Measurements from ENCODE around the gene ABHD16A. TPM values are rescaled to one million over a fixed set of nuclear protein-coding genes. Genes with fewer than 3 reads are reported as not detected.

ABHD16A gene
- total and polyA plus RNA-seq, 4 donors: 26.6 to 59.4 (median 34.9) TPM

DNA sequence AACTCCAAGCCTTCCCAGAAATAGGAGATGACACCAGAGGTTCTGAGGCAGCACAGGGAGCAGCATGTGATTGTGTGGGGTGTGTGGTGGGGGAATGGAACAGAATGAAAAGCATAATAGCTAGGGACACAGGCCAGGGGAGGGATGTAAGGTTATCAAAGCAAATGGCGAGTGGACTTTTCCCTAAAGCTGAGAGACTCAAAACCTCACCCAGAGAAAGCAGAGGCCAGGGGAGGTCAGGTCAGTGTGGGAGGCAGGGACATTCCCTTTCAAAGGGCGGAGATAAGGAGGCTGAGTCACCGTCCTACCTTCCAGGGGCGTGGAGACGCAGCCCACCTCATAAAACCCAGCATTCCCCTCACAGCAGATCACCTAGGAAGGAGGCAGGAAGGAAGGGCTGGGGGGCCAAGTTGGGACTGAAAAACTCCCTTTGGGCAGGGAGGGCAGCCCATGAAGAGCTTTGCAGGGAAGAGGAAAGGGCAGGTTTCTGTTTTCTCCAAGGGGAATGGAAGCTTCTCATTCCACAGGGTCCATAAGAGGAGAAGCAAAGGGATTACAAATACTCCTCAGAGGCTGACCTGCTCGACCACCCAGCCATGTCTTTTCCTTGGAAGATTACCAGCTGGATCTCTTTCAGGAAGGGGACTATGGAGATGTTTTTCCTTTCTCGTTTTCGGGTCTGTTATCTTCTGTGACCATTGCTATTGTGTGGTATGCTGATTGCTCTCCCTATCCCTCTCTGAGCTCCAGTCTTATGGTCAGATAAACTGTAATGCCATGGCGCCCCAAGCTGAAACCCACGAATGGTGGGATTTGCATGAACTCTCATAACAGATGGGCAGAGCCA, 12.7 kb downstream of the ABHD16A start:
- H3K4me1 ChIP-seq (ENCODE audit: control insufficient read depth in 4 of 4, insufficient read depth in 4 of 4, low read length in 3 of 4): no peaks in the 10 kb centered on the region
- no peak overlapping the region for H3K4me3 ChIP-seq (ENCODE audit: low read depth in 1 of 3, low read length in 3 of 3)
- no peaks in the 10 kb centered on the region for H3K27me3 ChIP-seq (ENCODE audit: control insufficient read depth in 4 of 4, insufficient read depth in 4 of 4, low read length in 3 of 4)
- H3K9me3 ChIP-seq (ENCODE audit: control insufficient read depth in 4 of 4, low read length in 3 of 4): no peaks in the 10 kb centered on the region
- peak; percentile 54 for DNase-seq (ENCODE audit: low spot score)
- no peak overlapping the region for H3K27ac ChIP-seq (ENCODE audit: low read depth in 1 of 2, low read length in 2 of 2)
- WGBS: 70% methylated on average over 10 of the region's 10 CpGs
- H3K9ac ChIP-seq (ENCODE audit: low read depth in 1 of 2, low read length in 2 of 2): no peak overlapping the region
- TF ChIP-seq ZBTB33 (IDR thresholded peaks at IDR 0.05) (no peak), MAX (IDR thresholded peaks at IDR 0.05) (no peak), JUND (IDR thresholded peaks at IDR 0.05) (no peak), TAF1 (conservative IDR thresholded peaks at IDR 0.05) (no peak), EGR1 (IDR thresholded peaks at IDR 0.05; ENCODE audit: low read depth in 2 of 2) (no peak), SP1 (IDR thresholded peaks at IDR 0.05) (no peak), RXRA (IDR thresholded peaks at IDR 0.05) (no peak), HNF4A (conservative IDR thresholded peaks at IDR 0.05) (no peak), NR2F2 (IDR thresholded peaks at IDR 0.05) (no peak), FOXA1 (IDR thresholded peaks at IDR 0.05) (no peak), YY1 (IDR thresholded peaks at IDR 0.05) (no peak), HNF4G (IDR thresholded peaks at IDR 0.05) (no peak), CTCF (IDR thresholded peaks at IDR 0.05; ENCODE audit: low read depth, low read length, missing input control) (no peak), GABPA (IDR thresholded peaks at IDR 0.05 in 1 of 2, conservative IDR thresholded peaks at IDR 0.05 in 1 of 2) (no peak)
- TF ChIP-seq, protein P1, sequence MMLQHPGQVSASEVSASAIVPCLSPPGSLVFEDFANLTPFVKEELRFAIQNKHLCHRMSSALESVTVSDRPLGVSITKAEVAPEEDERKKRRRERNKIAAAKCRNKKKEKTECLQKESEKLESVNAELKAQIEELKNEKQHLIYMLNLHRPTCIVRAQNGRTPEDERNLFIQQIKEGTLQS (IDR thresholded peaks at IDR 0.05): no peak
- TF ChIP-seq, protein P2, sequence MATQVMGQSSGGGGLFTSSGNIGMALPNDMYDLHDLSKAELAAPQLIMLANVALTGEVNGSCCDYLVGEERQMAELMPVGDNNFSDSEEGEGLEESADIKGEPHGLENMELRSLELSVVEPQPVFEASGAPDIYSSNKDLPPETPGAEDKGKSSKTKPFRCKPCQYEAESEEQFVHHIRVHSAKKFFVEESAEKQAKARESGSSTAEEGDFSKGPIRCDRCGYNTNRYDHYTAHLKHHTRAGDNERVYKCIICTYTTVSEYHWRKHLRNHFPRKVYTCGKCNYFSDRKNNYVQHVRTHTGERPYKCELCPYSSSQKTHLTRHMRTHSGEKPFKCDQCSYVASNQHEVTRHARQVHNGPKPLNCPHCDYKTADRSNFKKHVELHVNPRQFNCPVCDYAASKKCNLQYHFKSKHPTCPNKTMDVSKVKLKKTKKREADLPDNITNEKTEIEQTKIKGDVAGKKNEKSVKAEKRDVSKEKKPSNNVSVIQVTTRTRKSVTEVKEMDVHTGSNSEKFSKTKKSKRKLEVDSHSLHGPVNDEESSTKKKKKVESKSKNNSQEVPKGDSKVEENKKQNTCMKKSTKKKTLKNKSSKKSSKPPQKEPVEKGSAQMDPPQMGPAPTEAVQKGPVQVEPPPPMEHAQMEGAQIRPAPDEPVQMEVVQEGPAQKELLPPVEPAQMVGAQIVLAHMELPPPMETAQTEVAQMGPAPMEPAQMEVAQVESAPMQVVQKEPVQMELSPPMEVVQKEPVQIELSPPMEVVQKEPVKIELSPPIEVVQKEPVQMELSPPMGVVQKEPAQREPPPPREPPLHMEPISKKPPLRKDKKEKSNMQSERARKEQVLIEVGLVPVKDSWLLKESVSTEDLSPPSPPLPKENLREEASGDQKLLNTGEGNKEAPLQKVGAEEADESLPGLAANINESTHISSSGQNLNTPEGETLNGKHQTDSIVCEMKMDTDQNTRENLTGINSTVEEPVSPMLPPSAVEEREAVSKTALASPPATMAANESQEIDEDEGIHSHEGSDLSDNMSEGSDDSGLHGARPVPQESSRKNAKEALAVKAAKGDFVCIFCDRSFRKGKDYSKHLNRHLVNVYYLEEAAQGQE (IDR thresholded peaks at IDR 0.05): no peak
- H3K36me3 ChIP-seq (ENCODE audit: control insufficient read depth in 4 of 4, insufficient read depth in 3 of 4, low read depth in 1 of 4, low read length in 3 of 4): peaks cover 4 to 88% (median 65%) of the 10 kb centered on the region in 4 donors

All from liver (tissue), 9 donors.